ENCODE data around the gene PRDM16.

Gene PRDM16

DNA sequence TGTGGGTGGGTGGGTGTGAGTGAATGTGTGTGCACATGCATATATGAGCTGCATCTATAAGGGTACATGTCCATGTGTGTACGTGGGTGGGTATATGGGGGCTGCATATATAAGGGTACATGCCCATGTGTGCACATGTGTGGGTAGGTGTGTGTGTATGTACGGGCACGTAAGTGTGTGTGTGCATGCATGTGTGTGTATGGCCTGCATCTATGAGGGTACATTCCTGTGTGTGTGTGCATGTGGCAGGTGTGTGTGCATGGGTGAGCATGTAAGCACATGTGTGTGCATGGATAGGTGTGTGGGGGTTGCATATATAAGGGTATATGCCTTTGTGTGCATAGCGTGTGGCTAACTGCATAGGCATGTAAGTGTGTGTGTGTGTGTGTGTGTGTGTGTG is 204.4 kb downstream of the PRDM16 start:
- TF ChIP-seq, protein P1, sequence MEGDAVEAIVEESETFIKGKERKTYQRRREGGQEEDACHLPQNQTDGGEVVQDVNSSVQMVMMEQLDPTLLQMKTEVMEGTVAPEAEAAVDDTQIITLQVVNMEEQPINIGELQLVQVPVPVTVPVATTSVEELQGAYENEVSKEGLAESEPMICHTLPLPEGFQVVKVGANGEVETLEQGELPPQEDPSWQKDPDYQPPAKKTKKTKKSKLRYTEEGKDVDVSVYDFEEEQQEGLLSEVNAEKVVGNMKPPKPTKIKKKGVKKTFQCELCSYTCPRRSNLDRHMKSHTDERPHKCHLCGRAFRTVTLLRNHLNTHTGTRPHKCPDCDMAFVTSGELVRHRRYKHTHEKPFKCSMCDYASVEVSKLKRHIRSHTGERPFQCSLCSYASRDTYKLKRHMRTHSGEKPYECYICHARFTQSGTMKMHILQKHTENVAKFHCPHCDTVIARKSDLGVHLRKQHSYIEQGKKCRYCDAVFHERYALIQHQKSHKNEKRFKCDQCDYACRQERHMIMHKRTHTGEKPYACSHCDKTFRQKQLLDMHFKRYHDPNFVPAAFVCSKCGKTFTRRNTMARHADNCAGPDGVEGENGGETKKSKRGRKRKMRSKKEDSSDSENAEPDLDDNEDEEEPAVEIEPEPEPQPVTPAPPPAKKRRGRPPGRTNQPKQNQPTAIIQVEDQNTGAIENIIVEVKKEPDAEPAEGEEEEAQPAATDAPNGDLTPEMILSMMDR (IDR thresholded peaks at IDR 0.05; ENCODE audit: low read depth, low read length, missing control alignments) = no peak
- no peak for DNase-seq (ENCODE audit: low read depth)
- H3K4me3 ChIP-seq (ENCODE audit: low read depth, low read length) = no peak overlapping the region

DNA sequence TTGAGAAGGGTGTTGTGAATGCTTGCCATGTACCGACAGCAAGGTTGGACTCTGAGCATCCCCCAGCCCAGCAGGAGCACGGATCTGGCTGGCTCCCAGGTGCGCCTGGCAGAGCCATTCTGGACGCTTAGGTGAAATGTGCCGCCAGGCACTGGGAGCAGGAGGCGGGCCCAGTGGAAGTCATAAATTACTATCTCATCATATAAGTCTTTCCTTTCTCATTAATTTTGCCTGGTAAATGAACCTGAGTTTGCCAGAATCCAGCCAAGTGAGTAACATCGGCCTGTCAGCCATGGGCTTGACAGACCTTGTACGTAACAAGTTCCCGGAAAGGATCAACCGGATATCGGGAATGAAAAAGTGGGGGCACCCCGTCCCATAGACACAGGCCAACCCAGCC is 206.0 kb downstream of the PRDM16 start:
- no peak overlapping the region for H3K4me3 ChIP-seq (ENCODE audit: low read depth, low read length)
- DNase-seq (ENCODE audit: low read depth) = no peak
- TF ChIP-seq, protein P1 (IDR thresholded peaks at IDR 0.05; ENCODE audit: low read depth, low read length, missing control alignments) = no peak

DNA sequence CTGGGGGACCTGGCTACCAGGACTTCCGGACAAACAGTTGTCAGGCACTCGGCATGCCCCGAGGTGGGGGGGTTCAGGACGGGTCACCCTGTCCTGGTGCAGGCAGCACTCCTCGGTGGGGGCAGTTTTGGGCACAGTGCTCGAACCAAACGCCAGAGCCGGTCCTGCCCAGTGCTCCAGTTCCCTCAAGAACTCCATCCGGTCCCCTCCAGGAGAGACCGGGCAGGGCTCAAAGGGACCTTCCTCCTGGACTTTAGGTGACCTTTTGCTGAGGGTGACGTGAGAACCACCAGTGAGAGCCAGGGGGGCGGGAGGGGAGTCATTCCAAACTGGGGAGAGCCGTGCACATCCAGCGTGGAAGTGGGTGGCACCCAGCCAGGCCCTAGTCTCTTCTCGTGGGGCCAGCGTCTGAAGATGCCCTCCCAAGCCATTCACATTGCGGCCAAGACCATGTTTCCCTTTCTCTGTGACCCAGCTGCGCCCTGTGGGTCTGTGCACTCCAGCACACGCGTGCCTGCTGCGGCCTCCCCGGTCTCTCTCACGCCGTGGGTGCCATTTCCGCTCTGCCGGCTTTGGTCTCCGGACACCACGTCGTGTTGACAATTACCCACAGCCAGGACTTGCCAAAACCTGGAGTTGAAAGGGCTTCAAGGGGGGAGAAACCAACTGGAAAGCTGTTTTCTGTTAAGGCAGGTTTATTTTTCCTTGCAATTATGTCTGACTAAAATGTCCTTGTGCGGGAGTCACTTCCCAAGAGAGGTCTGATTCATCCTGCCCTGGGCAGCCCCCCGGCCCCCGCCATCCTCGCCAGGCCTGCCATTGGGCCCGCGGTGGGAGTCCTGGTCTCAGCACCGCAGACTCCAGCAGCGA is 206.7 kb downstream of the PRDM16 start:
- no peak for DNase-seq (ENCODE audit: low read depth)
- TF ChIP-seq, protein P1 (IDR thresholded peaks at IDR 0.05; ENCODE audit: low read depth, low read length, missing control alignments) = no peak
- H3K4me3 ChIP-seq (ENCODE audit: low read depth, low read length) = no peak overlapping the region

DNA sequence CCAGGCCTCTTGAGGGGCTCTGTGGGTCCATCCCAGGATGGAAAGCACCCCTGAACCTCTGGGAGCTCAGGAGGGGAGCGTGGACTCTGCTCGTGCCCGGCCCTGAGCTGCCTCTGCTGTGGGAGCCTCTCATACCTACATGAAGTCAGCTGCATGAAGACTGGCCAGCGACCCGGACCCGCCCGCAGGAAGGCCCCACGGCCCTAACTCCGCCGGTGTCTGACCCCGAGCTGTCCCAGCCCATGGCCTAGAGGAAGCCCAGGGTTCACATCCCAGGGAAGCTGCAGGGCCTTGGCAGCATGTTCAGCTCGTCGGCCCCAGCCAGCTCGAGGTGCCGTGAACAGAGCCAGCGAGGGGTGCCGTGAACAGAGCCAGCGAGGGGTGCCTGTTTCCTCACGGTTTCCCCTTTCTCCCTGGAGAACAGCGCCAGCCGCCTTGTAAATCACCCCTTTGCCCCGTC is 207.4 kb downstream of the PRDM16 start:
- no peak for DNase-seq (ENCODE audit: low read depth)
- TF ChIP-seq, protein P1 (IDR thresholded peaks at IDR 0.05; ENCODE audit: low read depth, low read length, missing control alignments) = no peak

DNA sequence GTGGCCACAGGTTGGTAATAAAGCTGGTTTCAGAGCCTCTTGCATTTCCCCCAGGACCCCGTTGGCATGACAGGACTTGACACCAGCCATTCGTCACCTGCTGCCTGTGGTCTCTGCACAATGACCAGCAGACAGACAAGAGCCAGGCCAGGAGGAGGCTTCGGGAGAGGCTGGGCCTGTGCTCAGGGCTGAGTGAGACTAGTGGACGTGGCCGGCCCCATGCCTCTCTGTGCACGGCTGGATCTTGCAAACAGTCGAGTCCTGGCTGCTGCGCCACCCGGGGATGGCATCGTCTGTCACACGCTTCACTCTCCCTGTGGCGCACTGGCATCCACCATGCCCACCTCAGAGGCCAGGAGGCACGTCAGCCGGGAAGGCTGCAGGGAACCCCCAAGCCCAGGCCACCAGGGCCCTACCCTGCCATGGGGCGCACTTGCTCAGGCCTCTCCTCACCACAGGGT is 208.0 kb downstream of the PRDM16 start:
- TF ChIP-seq, protein P1 (IDR thresholded peaks at IDR 0.05; ENCODE audit: low read depth, low read length, missing control alignments) = no peak
- H3K4me3 ChIP-seq (ENCODE audit: low read depth, low read length) = no peak overlapping the region
- no peak for DNase-seq (ENCODE audit: low read depth)

More for the DNA sequence above, 207.4 kb downstream of the PRDM16 start:
- no peak overlapping the region for H3K4me3 ChIP-seq (ENCODE audit: low read depth, low read length)

DNA sequence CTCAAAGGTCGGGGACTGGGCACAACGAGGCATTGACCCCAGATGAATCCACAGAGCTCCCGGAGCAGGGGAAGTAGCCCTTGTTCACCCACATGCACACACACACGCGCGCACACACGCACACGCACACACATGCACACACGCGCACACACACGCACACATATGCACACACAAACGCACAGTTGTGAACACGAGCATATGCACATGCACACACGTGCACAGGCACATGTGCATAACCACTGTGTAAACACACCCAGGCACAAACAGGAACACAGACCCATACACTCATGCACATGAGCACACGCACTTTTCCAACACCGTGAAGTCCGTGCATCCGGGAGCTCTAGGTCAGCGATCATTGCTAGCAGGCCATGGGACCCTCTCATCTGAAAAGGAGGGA is 208.6 kb downstream of the PRDM16 start:
- TF ChIP-seq, protein P1 (IDR thresholded peaks at IDR 0.05; ENCODE audit: low read depth, low read length, missing control alignments) = no peak
- H3K4me3 ChIP-seq (ENCODE audit: low read depth, low read length) = no peak overlapping the region
- no peak for DNase-seq (ENCODE audit: low read depth)
